Activated CD4-positive, alpha-beta T cell treated with anti-CD3 and anti-CD28 coated beads for 4 hours (primary cell): ENCODE data around the gene ZNF598.
"Not testable (repeated sequence)": the region's sequence is repeated elsewhere in the genome, so short reads cannot be mapped to it uniquely, and the experiment has no call there.

ENCODE experiments used
- DNase-seq, 2 donors: peaks; one replicate each; pipeline ENCODE4 v3.0.0-alpha.2; 2020

ZNF598 gene

GRCh38 chr16:2040041-2040786 lies 30.6 kb upstream of the ZNF598 start:
- no peak for DNase-seq

- DNase-seq: no peak
These were observed 29.8 kb upstream of the ZNF598 start for GRCh38 chr16:2039274-2040031.

- DNase-seq: no peak
These were observed 29.0 kb upstream of the ZNF598 start for GRCh38 chr16:2038382-2039231.

GRCh38 chr16:2037647-2038381 lies 28.2 kb upstream of the ZNF598 start:
- DNase-seq: no peak

GRCh38 chr16:2037115-2037514 lies 27.5 kb upstream of the ZNF598 start:
- DNase-seq: no peak

- no peak for DNase-seq
These were observed 26.8 kb upstream of the ZNF598 start for GRCh38 chr16:2036200-2036966.

- DNase-seq: no peak
These were observed 26.0 kb upstream of the ZNF598 start for GRCh38 chr16:2035431-2036199.

- no peak for DNase-seq
These were observed 25.2 kb upstream of the ZNF598 start for GRCh38 chr16:2034696-2035430.

- not testable (repeated sequence) for DNase-seq
These were observed 24.5 kb upstream of the ZNF598 start for GRCh38 chr16:2033909-2034695.

GRCh38 chr16:2033057-2033908 lies 23.7 kb upstream of the ZNF598 start:
- DNase-seq: no peak

- no peak for DNase-seq
These were observed 22.9 kb upstream of the ZNF598 start for GRCh38 chr16:2032285-2033056.

- DNase-seq: no peak
These were observed 21.5 kb upstream of the ZNF598 start for GRCh38 chr16:2031081-2031577.

- DNase-seq: no peak
These were observed 20.4 kb upstream of the ZNF598 start for GRCh38 chr16:2030036-2030435.

- no peak for DNase-seq
These were observed 19.7 kb upstream of the ZNF598 start for GRCh38 chr16:2029350-2029749.

- no peak for DNase-seq
These were observed 19.1 kb upstream of the ZNF598 start for GRCh38 chr16:2028620-2029220.

- no peak for DNase-seq
These were observed 18.5 kb upstream of the ZNF598 start for GRCh38 chr16:2028146-2028545.
